ENCODE data around the gene TRIM36.

The TRIM36 gene

DNA sequence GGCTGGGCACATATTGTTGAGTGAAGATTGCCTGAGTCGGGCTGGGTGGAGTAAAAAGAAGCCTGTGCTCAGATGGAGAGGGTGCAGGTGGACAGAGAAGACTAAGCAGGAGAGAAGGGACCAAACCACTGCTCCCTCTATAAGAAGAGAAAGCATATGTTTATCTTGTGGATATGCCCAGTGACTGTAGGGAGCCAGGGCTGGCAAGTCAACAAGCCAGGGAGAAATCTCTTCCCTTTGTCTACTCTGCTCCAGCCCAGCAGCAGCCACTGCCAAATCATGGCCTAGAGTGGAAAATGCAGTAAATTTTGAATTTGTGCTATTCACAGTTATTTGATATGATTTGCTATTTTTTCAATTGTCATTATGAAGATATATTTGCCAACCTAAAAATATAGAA is 33.2 kb upstream of the TRIM36 start:
- no peaks in the 10 kb centered on the region for H3K9me2 ChIP-seq (replicated peaks; ENCODE audit: control insufficient read depth, low read length)
- H3F3A ChIP-seq (ENCODE audit: control insufficient read depth, insufficient read depth): no peaks in the 10 kb centered on the region; the same call in 1 of the 2 replicates
- H3K4me2 ChIP-seq (ENCODE audit: low read length): no peak overlapping the region
- H4K20me1 ChIP-seq (ENCODE audit: control insufficient read depth, insufficient read depth, low read depth, low read length): no peaks in the 10 kb centered on the region
- no peaks in the 10 kb centered on the region for H3K9me3 ChIP-seq (ENCODE audit: control insufficient read depth, insufficient read depth, low read length)
- TF ChIP-seq, protein P1, sequence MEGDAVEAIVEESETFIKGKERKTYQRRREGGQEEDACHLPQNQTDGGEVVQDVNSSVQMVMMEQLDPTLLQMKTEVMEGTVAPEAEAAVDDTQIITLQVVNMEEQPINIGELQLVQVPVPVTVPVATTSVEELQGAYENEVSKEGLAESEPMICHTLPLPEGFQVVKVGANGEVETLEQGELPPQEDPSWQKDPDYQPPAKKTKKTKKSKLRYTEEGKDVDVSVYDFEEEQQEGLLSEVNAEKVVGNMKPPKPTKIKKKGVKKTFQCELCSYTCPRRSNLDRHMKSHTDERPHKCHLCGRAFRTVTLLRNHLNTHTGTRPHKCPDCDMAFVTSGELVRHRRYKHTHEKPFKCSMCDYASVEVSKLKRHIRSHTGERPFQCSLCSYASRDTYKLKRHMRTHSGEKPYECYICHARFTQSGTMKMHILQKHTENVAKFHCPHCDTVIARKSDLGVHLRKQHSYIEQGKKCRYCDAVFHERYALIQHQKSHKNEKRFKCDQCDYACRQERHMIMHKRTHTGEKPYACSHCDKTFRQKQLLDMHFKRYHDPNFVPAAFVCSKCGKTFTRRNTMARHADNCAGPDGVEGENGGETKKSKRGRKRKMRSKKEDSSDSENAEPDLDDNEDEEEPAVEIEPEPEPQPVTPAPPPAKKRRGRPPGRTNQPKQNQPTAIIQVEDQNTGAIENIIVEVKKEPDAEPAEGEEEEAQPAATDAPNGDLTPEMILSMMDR (IDR thresholded peaks at IDR 0.05; ENCODE audit: low read depth, low read length, poor library complexity, severe bottlenecking): no peak
- TF ChIP-seq EZH2phosphoT487 (IDR thresholded peaks at IDR 0.05; ENCODE audit: borderline replicate concordance, low read length): no peak
- H3K4me3 ChIP-seq (ENCODE audit: low read length): no peak overlapping the region
- H3K27me3 ChIP-seq (ENCODE audit: control insufficient read depth, low read length): no peaks in the 10 kb centered on the region
- H3K4me1 ChIP-seq (ENCODE audit: control insufficient read depth, low read length): peaks cover 18% of the 10 kb centered on the region
- H3K36me3 ChIP-seq (ENCODE audit: control insufficient read depth, low read length): peaks cover 8% of the 10 kb centered on the region; the same call in 1 of the 2 replicates
- no peak overlapping the region for H3K27ac ChIP-seq (ENCODE audit: low read depth, low read length)
- H3K79me2 ChIP-seq (ENCODE audit: control insufficient read depth, low read length): no peaks in the 10 kb centered on the region

DNA sequence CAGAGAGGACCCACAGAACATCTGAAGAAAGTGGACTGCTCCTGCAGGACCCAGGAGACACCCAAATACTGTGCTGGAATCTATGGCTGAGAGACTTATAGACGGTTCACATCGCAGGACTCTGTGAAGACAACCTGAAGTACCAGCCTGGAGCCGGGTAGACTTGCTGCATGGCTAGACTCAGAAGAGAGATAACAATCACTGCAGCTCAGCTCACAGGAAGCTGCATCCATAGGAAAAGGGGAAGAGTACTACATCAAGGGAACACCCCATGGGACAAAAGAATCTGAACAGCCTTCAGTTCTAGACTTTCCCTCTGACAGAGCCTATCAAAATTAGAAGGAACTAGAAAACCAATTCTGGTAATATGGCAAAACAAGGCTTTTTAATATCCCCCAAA is 26.5 kb upstream of the TRIM36 start:
- no peaks in the 10 kb centered on the region for H3K9me2 ChIP-seq (replicated peaks; ENCODE audit: control insufficient read depth, low read length)
- H3K4me1 ChIP-seq (ENCODE audit: control insufficient read depth, low read length): no peaks in the 10 kb centered on the region
- H3K79me2 ChIP-seq (ENCODE audit: control insufficient read depth, low read length): no peaks in the 10 kb centered on the region
- no peaks in the 10 kb centered on the region for H3K36me3 ChIP-seq (ENCODE audit: control insufficient read depth, low read length)
- no peak overlapping the region for H3K27ac ChIP-seq (ENCODE audit: low read depth, low read length)
- H3K27me3 ChIP-seq (ENCODE audit: control insufficient read depth, low read length): no peaks in the 10 kb centered on the region
- no peak overlapping the region for H3K4me2 ChIP-seq (ENCODE audit: low read length)
- no peak overlapping the region for H3K4me3 ChIP-seq (ENCODE audit: low read length)
- H4K20me1 ChIP-seq (ENCODE audit: control insufficient read depth, insufficient read depth, low read depth, low read length): no peaks in the 10 kb centered on the region
- no peak for TF ChIP-seq EZH2phosphoT487 (IDR thresholded peaks at IDR 0.05; ENCODE audit: borderline replicate concordance, low read length)
- H3F3A ChIP-seq (ENCODE audit: control insufficient read depth, insufficient read depth): no peaks in the 10 kb centered on the region; the same call in 1 of the 2 replicates
- H3K9me3 ChIP-seq (ENCODE audit: control insufficient read depth, insufficient read depth, low read length): no peaks in the 10 kb centered on the region

DNA sequence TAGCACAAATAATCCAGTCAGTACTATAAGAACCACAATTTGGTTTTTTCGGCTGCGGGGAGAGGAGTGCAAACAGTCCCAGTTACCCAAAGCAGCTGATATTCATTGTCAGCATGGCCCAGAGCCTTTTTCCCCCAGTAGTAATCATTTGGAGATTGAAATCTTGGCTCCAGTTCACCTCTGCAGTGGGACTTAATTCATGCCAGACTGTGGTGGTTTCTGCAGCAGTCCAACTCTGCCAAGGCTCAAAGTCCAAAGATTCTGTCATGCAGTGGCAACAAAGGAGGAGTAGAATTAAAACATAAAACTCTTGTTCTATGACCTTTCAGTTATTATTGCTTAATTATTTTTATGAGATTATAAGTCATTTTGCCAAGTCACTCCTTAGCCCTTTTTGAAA is 25.0 kb upstream of the TRIM36 start:
- Histone ChIP-seq H3K27ac (ENCODE audit: low read depth, low read length) (no peak overlapping the region), H3K9me3 (ENCODE audit: control insufficient read depth, insufficient read depth, low read length) (no peaks in the 10 kb centered on the region), H3K27me3 (ENCODE audit: control insufficient read depth, low read length) (no peaks in the 10 kb centered on the region), H3K4me1 (ENCODE audit: control insufficient read depth, low read length) (no peaks in the 10 kb centered on the region), H3K9me2 (replicated peaks; ENCODE audit: control insufficient read depth, low read length) (no peaks in the 10 kb centered on the region), H3K4me2 (ENCODE audit: low read length) (no peak overlapping the region), H3K79me2 (ENCODE audit: control insufficient read depth, low read length) (no peaks in the 10 kb centered on the region), H3K4me3 (ENCODE audit: low read length) (no peak overlapping the region), H3F3A (ENCODE audit: control insufficient read depth, insufficient read depth) (no peaks in the 10 kb centered on the region; the same call in 1 of the 2 replicates), H3K36me3 (ENCODE audit: control insufficient read depth, low read length) (no peaks in the 10 kb centered on the region), H4K20me1 (ENCODE audit: control insufficient read depth, insufficient read depth, low read depth, low read length) (no peaks in the 10 kb centered on the region)
- TF ChIP-seq, protein P1 (IDR thresholded peaks at IDR 0.05; ENCODE audit: low read depth, low read length, poor library complexity, severe bottlenecking): no peak
- TF ChIP-seq EZH2phosphoT487 (IDR thresholded peaks at IDR 0.05; ENCODE audit: borderline replicate concordance, low read length): no peak

DNA sequence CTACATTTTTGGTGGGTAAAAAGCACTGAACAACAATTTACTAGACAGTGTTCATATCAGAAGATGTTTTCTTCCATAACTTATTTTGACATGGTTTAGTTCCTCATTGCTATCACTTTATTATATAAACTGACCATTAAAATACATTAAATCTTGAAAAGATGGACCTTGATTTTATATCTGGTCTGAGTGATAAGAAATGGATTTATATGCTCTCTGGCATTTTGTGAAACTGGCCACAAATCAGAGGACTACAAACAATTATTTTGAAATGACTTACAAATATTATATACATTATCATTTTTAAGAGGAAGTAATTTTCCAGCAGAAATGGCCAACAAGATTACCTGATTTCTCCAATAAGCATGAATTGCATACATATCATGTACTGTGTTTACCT is 23.6 kb upstream of the TRIM36 start:
- Histone ChIP-seq H3K4me2 (ENCODE audit: low read length) (no peak overlapping the region), H4K20me1 (ENCODE audit: control insufficient read depth, insufficient read depth, low read depth, low read length) (no peaks in the 10 kb centered on the region), H3K27me3 (ENCODE audit: control insufficient read depth, low read length) (no peaks in the 10 kb centered on the region), H3K9me3 (ENCODE audit: control insufficient read depth, insufficient read depth, low read length) (no peaks in the 10 kb centered on the region), H3K4me1 (ENCODE audit: control insufficient read depth, low read length) (no peaks in the 10 kb centered on the region), H3K27ac (ENCODE audit: low read depth, low read length) (no peak overlapping the region), H3F3A (ENCODE audit: control insufficient read depth, insufficient read depth) (no peaks in the 10 kb centered on the region; the same call in 1 of the 2 replicates), H3K9me2 (replicated peaks; ENCODE audit: control insufficient read depth, low read length) (no peaks in the 10 kb centered on the region), H3K4me3 (ENCODE audit: low read length) (no peak overlapping the region), H3K79me2 (ENCODE audit: control insufficient read depth, low read length) (no peaks in the 10 kb centered on the region), H3K36me3 (ENCODE audit: control insufficient read depth, low read length) (no peaks in the 10 kb centered on the region)
- no peak for TF ChIP-seq EZH2phosphoT487 (IDR thresholded peaks at IDR 0.05; ENCODE audit: borderline replicate concordance, low read length)
- TF ChIP-seq, protein P1 (IDR thresholded peaks at IDR 0.05; ENCODE audit: low read depth, low read length, poor library complexity, severe bottlenecking): no peak
